Testis (tissue), 3 donors: ENCODE data around the gene ELMO2. TPM values are rescaled to one million over a fixed set of nuclear protein-coding genes. Genes with fewer than 3 reads are reported as not detected.
A peak's percentile ranks its signal among the peaks of the same experiment; 100 is the strongest.

ENCODE experiments used
- DNase-seq: peaks from one replicate; pipeline ENCODE4 v3.0.0-alpha.2; 2019
- H3K27ac ChIP-seq, 2 donors: fragments of 200-600 bp; sonication (generic); one replicate each; pipeline ENCODE4 v1.5.1; 2019
- H3K27me3 ChIP-seq: fragments of 200-600 bp; sonication (generic); one replicate; pipeline ENCODE4 v1.5.1; 2019
- H3K36me3 ChIP-seq: fragments of 200-600 bp; sonication (generic); one replicate; pipeline ENCODE4 v1.5.1; 2017; ENCODE audit warnings: low read depth; ENCODE audit errors: missing control alignments
- H3K4me1 ChIP-seq: fragments of 200-600 bp; sonication (generic); one replicate; pipeline ENCODE4 v1.5.1; 2019
- H3K4me3 ChIP-seq, 2 donors: fragments of 200-600 bp; sonication (generic); one replicate each; pipeline ENCODE4 v1.5.1; 2017 to 2019
- H3K9me3 ChIP-seq: fragments of 200-600 bp; sonication (generic); one replicate; pipeline ENCODE4 v1.5.1; 2017
- CTCF ChIP-seq, 3 experiments: fragments of 450-650 bp in 2 of 3; fragments of 200-600 bp in 1 of 3; sonication (generic) in 1 of 3; IDR thresholded peaks; one replicate each; pipeline ENCODE4 v1.5.1; 2016 to 2019; ENCODE audit warnings: antibody characterized with exemption in 3 of 3, mild to moderate bottlenecking in 2 of 3, moderate library complexity in 1 of 3
- POLR2A ChIP-seq: fragments of 450-650 bp; IDR thresholded peaks from one replicate; pipeline ENCODE4 v1.6.1; 2017; ENCODE audit warnings: antibody characterized with exemption, mild to moderate bottlenecking, moderate library complexity
- WGBS, 2 donors: methylation state at CpG; one replicate each; pipeline ENCODE4 v1.1.5; 2018; 5-methylcytosine and 5-hydroxymethylcytosine counted together
- intact Hi-C: fragments of 100-400 bp; cut with DNase I; formaldehyde crosslinking; loops from one replicate; pipeline ENCODE4 v1.15.1; 2023; ENCODE audit warnings: low total_unique reads
- polyA plus RNA-seq: library from polyadenylated mRNA; stranded (reverse); fragments of 350-450 nt; fragmentation: Illumina TruSeq; extraction: RNeasy Lipid Tissue Mini Kit (QIAGEN cat#74804); gene quantifications from one replicate; pipeline ENCODE4 v1.2.3, GENCODE V29; 2014; ENCODE audit warnings: low read depth, low replicate concordance; ENCODE audit not compliant: insufficient read depth
- total RNA-seq, 2 donors: library from RNA; depleted of rRNA; stranded (reverse); fragments of >200 nt; gene quantifications; one replicate each; pipeline ENCODE4 v1.2.3, GENCODE V29; 2016

Gene ELMO2
- total and polyA plus RNA-seq, 3 donors from 2014 or later, result 78.8 to 128 (median 120) TPM

- H3K9me3 ChIP-seq, result no peaks in the 10 kb centered on the region
- TF ChIP-seq POLR2A, result no peak
- TF ChIP-seq CTCF (IDR thresholded peaks at IDR 0.05), result no peak
- intact Hi-C loops, result loop anchor here (5.0 kb wide), 1 partner anchor 40 kb away; no protein-coding TSS in a partner anchor
- peaks cover 50% of the 10 kb centered on the region for H3K4me1 ChIP-seq
- H3K27me3 ChIP-seq, result no peaks in the 10 kb centered on the region
- 89% methylated on average over 2 of the region's 2 CpGs for WGBS, 2 donors
- no peak overlapping the region for H3K27ac ChIP-seq
- no peak for DNase-seq
- H3K4me3 ChIP-seq, result no peak overlapping the region
- H3K36me3 ChIP-seq, result no peaks in the 10 kb centered on the region
Observed at GRCh38 chr20:46361811-46362210, 44.6 kb downstream of the ELMO2 start.

- Histone ChIP-seq H3K27ac (no peak overlapping the region), H3K4me1 (peaks cover 55% of the 10 kb centered on the region), H3K27me3 (no peaks in the 10 kb centered on the region), H3K36me3 (no peaks in the 10 kb centered on the region), H3K9me3 (no peaks in the 10 kb centered on the region), H3K4me3 (no peak overlapping the region)
- intact Hi-C loops, result loop anchor here (5.0 kb wide), 1 partner anchor 41 kb away; no protein-coding TSS in a partner anchor
- DNase-seq, result no peak
- TF ChIP-seq CTCF (IDR thresholded peaks at IDR 0.05), result no peak
- TF ChIP-seq POLR2A, result no peak
- WGBS, 2 donors, result 80 to 83% methylated on average over 5 of the region's 5 CpGs
Observed at GRCh38 chr20:46361381-46361780, 45.0 kb downstream of the ELMO2 start.

GRCh38 chr20:46359233-46359751, 47.1 kb downstream of the ELMO2 start:
- no peak overlapping the region for H3K27ac ChIP-seq
- no peaks in the 10 kb centered on the region for H3K9me3 ChIP-seq
- 64 to 71% methylated on average over 8 to 10 of the region's 10 CpGs for WGBS, 2 donors
- DNase-seq, result no peak
- intact Hi-C loops, result no loop called here
- H3K4me1 ChIP-seq, result peaks cover 55% of the 10 kb centered on the region
- no peak for TF ChIP-seq CTCF (IDR thresholded peaks at IDR 0.05)
- no peak for TF ChIP-seq POLR2A
- no peaks in the 10 kb centered on the region for H3K27me3 ChIP-seq
- H3K4me3 ChIP-seq, result no peak overlapping the region
- H3K36me3 ChIP-seq, result no peaks in the 10 kb centered on the region

DNA sequence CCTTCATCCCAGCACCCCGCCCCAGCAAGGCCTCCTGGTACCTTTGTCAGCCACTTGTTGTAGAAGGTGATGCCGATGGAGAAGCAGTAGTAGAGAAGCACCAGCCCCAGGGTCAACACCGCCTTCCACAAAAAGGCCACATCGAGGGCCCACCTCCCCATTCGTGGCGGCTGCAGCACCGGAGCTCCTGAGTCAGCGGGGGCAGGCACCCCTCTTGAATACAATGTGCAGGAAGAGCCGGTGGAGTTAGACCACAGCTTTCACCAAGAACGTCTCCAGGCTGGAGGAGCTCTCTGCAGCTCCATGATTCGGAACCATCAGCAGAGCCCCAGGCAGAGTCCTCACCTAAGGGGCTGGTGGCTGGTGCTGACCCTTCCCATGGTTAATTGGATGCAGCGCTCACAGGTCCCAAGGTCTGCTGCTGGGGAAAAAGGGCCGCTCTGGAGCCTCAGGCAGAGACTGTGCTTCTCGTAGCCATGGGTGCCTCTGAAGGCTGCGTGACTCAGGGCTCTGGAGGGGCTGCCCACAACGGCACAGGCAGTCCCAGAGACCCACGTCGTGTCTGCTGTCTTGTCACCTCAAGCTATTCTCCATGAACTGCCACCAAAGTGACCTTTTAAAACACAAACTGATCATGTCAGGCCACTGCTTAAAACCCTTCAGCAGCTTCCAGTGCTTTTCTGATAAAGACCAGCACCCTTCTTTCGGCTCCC, 47.9 kb downstream of the ELMO2 start:
- DNase-seq, result no peak
- Histone ChIP-seq H3K27ac (peak overlapping the region in 1 of 2 donors; percentile 41), H3K4me1 (peaks cover 53% of the 10 kb centered on the region), H3K4me3 (no peak overlapping the region), H3K36me3 (no peaks in the 10 kb centered on the region), H3K9me3 (no peaks in the 10 kb centered on the region), H3K27me3 (no peaks in the 10 kb centered on the region)
- intact Hi-C loops, result no loop called here
- TF ChIP-seq POLR2A, result no peak
- no peak for TF ChIP-seq CTCF (IDR thresholded peaks at IDR 0.05)
- 78 to 89% methylated on average over 11 to 18 of the region's 19 CpGs for WGBS, 2 donors
